Calu3 (cell line): ENCODE results near the gene RAB6B. TPM values are rescaled to one million over a fixed set of nuclear protein-coding genes. Genes with fewer than 3 reads are reported as not detected.

Experiments
- BruUV-seq: library from RNA; stranded (reverse); fragments of 400-500 nt; replicated peaks from 2 replicates; lab custom pipeline; 2021; lab: Mats Ljungman, UMichigan
- CTCF ChIA-PET: fragments of 300-600 bp; sonication (Branson Sonifier 250); formaldehyde crosslinking; loops from one replicate; lab custom pipeline; 2022; ENCODE audit warnings: antibody characterized with exemption; lab: Charles Lee
- DNase-seq: peaks from one replicate; pipeline ENCODE4 v3.0.0; 2022
- H3K27ac Mint-ChIP-seq: one replicate; pipeline ENCODE4 v1.8.0; 2022; ENCODE audit warnings: mixed read lengths; ENCODE audit not compliant: unreplicated experiment
- H3K27me3 Mint-ChIP-seq: one replicate; pipeline ENCODE4 v1.8.0; 2022; ENCODE audit warnings: mixed read lengths; ENCODE audit not compliant: unreplicated experiment
- H3K36me3 Mint-ChIP-seq: one replicate; pipeline ENCODE4 v1.8.0; 2022; ENCODE audit warnings: mild to moderate bottlenecking, moderate library complexity, mixed read lengths; ENCODE audit not compliant: insufficient read depth, unreplicated experiment
- H3K4me1 Mint-ChIP-seq: one replicate; pipeline ENCODE4 v1.8.0; 2022; ENCODE audit warnings: mild to moderate bottlenecking, low read depth, mixed read lengths; ENCODE audit not compliant: unreplicated experiment
- H3K4me3 Mint-ChIP-seq: one replicate; pipeline ENCODE4 v1.8.0; 2022; ENCODE audit warnings: mild to moderate bottlenecking, low read depth, moderate library complexity, mixed read lengths; ENCODE audit not compliant: unreplicated experiment
- H3K9me3 Mint-ChIP-seq: one replicate; pipeline ENCODE4 v1.8.0; 2022; ENCODE audit warnings: low read depth, mixed read lengths; ENCODE audit not compliant: unreplicated experiment
- intact Hi-C: fragments of 100-400 bp; cut with micrococcal nuclease; formaldehyde crosslinking; loops from one replicate; pipeline ENCODE4 v1.10.0; 2022; ENCODE audit not compliant: unreplicated experiment
- total RNA-seq: library from RNA; stranded (reverse); gene quantifications from 2 replicates; pipeline ENCODE4 v1.2.3, GENCODE V29; 2022
- TF ChIP-seq, protein P1 (sequence below): fragments of 200-600 bp; IDR thresholded peaks from one replicate; pipeline ENCODE4 v1.8.0; 2022; ENCODE audit warnings: antibody characterized with exemption; ENCODE audit not compliant: unreplicated experiment

RAB6B gene
- total RNA-seq, 1 experiment from 2014 or later = 0.85 TPM

DNA sequence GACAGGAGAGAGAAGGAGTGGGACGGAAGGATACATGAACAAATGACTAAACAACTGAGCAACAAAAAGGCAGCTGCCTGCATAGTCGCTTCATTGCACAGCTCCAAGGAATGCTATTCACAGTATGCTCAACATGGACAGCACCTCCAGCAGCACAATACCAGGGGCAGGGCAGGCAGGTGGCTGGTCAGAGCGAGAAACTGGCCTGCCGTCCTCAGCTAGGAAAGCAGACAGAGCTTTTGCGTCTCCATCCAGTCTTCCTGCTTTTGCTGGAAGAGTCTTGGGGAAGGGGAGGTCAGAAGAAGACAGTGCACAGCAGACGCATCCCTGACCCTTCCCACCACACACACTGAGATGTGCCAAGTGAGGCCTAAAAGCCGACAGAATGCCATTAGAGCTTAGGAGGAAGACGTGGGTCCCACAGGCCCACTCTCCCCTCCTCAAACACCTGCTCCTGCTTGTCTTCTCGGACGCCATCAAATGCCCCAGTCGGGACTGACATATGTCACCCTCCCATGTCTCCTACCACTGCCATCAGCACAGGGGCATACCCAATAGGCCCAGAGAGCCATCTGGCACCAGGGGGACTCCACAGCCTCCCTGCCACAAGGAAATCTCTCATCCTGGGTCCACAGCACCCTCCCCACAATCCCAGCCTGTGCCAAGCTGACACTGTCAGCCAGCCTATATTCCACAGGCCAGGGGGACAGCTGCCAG, 3.9 kb downstream of the RAB6B start:
- H3K36me3 Mint-ChIP-seq = peaks cover 8% of the 10 kb centered on the region
- H3K4me1 Mint-ChIP-seq = no peaks in the 10 kb centered on the region
- CTCF ChIA-PET = no interaction called here
- BruUV-seq = no TSS peak
- TF ChIP-seq, protein P1, sequence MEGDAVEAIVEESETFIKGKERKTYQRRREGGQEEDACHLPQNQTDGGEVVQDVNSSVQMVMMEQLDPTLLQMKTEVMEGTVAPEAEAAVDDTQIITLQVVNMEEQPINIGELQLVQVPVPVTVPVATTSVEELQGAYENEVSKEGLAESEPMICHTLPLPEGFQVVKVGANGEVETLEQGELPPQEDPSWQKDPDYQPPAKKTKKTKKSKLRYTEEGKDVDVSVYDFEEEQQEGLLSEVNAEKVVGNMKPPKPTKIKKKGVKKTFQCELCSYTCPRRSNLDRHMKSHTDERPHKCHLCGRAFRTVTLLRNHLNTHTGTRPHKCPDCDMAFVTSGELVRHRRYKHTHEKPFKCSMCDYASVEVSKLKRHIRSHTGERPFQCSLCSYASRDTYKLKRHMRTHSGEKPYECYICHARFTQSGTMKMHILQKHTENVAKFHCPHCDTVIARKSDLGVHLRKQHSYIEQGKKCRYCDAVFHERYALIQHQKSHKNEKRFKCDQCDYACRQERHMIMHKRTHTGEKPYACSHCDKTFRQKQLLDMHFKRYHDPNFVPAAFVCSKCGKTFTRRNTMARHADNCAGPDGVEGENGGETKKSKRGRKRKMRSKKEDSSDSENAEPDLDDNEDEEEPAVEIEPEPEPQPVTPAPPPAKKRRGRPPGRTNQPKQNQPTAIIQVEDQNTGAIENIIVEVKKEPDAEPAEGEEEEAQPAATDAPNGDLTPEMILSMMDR = no peak
- H3K9me3 Mint-ChIP-seq = no peaks in the 10 kb centered on the region
- intact Hi-C loops = no loop called here
- DNase-seq = no peak
- H3K4me3 Mint-ChIP-seq = no peak overlapping the region
- H3K27me3 Mint-ChIP-seq = peaks cover 86% of the 10 kb centered on the region
- H3K27ac Mint-ChIP-seq = no peak overlapping the region

DNA sequence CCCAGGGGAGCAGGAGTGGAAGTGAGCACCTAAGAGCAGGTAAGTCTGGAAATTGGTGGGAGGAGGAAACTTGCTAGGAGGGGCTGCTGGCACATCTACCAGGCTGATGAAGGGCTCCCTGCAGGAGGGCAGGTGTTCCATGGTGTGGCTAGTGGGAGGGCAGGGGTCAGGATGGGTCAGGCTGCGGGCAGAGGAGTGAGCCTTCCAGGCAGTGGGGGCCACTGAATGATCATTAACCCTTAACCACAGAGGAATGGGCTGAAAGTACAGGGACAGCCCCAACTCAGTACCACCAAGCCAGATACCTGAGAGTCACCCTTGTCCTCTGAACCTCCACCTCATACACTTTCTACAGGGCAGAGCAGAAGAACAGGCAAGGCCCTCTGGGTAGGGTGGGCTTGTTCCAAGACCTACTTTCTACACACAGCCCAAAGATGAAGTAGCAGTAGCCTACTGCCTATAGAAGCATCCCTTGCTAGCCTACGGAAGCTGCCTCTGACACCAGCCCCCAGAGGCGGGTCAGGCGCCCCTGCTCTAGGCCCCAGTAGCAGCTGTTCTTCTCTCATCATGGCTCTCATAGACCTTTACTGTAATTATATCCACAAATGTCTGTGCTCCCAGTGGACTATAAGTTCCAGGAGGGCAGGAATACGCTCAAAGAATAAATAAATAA, 4.6 kb downstream of the RAB6B start:
- Mint-ChIP-seq H3K27me3 (peaks cover 86% of the 10 kb centered on the region), H3K27ac (no peak overlapping the region), H3K4me3 (no peak overlapping the region), H3K4me1 (no peaks in the 10 kb centered on the region), H3K36me3 (peaks cover 8% of the 10 kb centered on the region), H3K9me3 (no peaks in the 10 kb centered on the region)
- TF ChIP-seq, protein P1 = no peak
- no peak for DNase-seq
- intact Hi-C loops = no loop called here
- BruUV-seq = no TSS peak
- CTCF ChIA-PET = no interaction called here

DNA sequence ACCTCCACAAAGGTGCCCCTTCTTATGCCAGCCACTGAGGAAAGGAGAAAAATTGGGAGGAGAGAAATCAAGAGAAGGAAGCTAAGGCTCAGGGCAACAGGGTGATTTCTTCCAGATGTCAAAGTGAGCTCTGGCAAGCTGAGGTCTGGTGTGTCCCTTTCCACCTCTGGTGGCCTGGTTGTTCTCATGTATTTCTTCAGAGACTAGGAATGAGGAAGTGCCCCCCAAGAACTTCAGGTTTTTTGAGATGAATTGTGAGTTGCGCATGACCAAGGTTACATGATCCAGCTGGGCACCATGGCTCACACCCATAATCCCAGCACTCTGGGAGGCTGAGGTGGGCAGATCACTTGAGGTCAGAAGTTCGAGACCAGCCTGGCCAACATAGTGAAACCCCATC, 5.6 kb downstream of the RAB6B start:
- TF ChIP-seq, protein P1 = no peak
- intact Hi-C loops = no loop called here
- Mint-ChIP-seq H3K27ac (no peak overlapping the region), H3K9me3 (no peaks in the 10 kb centered on the region), H3K36me3 (no peaks in the 10 kb centered on the region), H3K4me3 (no peak overlapping the region), H3K27me3 (peaks cover 86% of the 10 kb centered on the region), H3K4me1 (no peaks in the 10 kb centered on the region)
- BruUV-seq = no TSS peak
- no peak for DNase-seq
- CTCF ChIA-PET = interaction anchor here (0.6 kb wide), 2 partner anchors 242 to 599 kb away, joined by 3 to 4 read pairs; no protein-coding TSS in a partner anchor

DNA sequence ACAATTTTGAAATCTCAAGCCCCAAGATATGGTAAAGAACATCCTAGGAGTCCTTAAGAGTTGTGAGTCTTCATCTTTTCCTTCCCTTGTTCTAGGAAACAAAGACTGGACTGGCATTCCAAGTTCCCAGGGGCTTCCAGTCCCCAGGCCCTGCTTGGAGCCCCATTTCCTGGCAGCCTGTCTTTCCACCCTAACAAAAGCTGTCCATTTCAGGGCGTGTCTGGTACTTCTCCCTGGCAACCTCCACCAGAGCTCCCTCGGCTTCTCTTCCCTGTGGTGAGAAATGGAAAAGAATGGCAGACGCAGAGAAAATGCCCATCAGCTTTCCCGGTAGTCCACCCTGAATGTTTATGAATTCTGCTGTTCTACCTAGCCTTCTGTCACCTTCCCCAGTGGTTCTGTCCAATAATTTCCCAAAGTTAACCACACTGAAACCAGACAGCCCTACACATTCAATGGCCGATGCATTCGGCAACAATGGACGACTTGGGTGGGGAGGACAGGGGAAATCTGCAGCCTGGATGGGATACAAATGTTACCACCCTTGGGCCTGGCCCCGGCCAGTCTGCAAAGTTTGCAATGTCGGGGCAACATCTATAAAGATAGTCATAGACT, 6.8 kb downstream of the RAB6B start:
- BruUV-seq = no TSS peak
- H3K9me3 Mint-ChIP-seq = no peaks in the 10 kb centered on the region

More for the DNA sequence above, 6.8 kb downstream of the RAB6B start:
- intact Hi-C loops = no loop called here
- DNase-seq = no peak
- H3K27me3 Mint-ChIP-seq = peaks cover 86% of the 10 kb centered on the region
- no peak overlapping the region for H3K4me3 Mint-ChIP-seq
- CTCF ChIA-PET = no interaction called here
- peaks cover 7% of the 10 kb centered on the region for H3K36me3 Mint-ChIP-seq
- no peaks in the 10 kb centered on the region for H3K4me1 Mint-ChIP-seq
- no peak overlapping the region for H3K27ac Mint-ChIP-seq
- TF ChIP-seq, protein P1 = no peak
